ENCODE results near the gene ARIH1.

ARIH1 gene

GRCh38 chr15:72488558-72488957, 14.4 kb downstream of the ARIH1 start:
- H3K9me3 ChIP-seq (ENCODE audit: control insufficient read depth, low read length), result no peaks in the 10 kb centered on the region
- no peak overlapping the region for H3K4me3 ChIP-seq (ENCODE audit: low read length)
- H3K36me3 ChIP-seq (ENCODE audit: control insufficient read depth, insufficient read depth, low read length, severe bottlenecking), result no peaks in the 10 kb centered on the region
- no peak for DNase-seq (ENCODE audit: low read depth)
- H3K9ac ChIP-seq (ENCODE audit: low read length), result no peak overlapping the region
- H3K4me1 ChIP-seq (ENCODE audit: control insufficient read depth, insufficient read depth, low read length), result peaks cover 42% of the 10 kb centered on the region
- H3K27me3 ChIP-seq (replicated peaks; ENCODE audit: control insufficient read depth, insufficient read depth, low read length), result no peaks in the 10 kb centered on the region

DNA sequence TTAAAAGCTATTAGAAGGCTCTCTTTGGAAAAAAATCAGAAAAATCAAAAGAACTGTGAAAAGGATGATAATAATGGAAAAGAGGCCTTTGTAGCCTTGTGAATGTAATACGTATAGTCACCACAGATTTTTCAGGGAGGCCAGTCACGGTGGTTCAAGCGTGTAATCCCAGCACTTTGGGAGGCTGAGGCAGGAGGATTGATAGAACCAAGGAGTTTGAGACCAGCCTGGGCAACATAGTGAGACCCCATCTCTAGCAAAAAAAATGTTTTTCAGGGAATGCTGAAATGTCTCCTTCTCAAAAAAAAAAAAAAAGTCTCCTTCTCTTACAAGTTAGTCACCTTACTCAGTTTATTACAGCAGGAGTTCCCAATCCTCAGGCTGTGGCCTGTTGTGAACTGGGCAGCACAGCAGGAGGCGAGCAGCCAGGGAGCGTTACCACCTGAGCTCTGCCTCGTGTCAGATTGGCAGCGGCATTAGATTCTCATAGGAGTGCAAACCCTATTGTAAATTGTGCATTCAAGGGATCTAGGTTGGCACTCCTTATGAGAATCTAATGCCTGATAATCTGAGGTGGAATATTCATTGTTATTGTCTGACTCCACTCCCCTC, 15.9 kb downstream of the ARIH1 start:
- Histone ChIP-seq H3K9ac (ENCODE audit: low read length) (no peak overlapping the region), H3K9me3 (ENCODE audit: control insufficient read depth, low read length) (no peaks in the 10 kb centered on the region), H3K4me1 (ENCODE audit: control insufficient read depth, insufficient read depth, low read length) (peaks cover 51% of the 10 kb centered on the region), H3K27me3 (replicated peaks; ENCODE audit: control insufficient read depth, insufficient read depth, low read length) (no peaks in the 10 kb centered on the region), H3K36me3 (ENCODE audit: control insufficient read depth, insufficient read depth, low read length, severe bottlenecking) (no peaks in the 10 kb centered on the region), H3K4me3 (ENCODE audit: low read length) (no peak overlapping the region)
- no peak for DNase-seq (ENCODE audit: low read depth)

DNA sequence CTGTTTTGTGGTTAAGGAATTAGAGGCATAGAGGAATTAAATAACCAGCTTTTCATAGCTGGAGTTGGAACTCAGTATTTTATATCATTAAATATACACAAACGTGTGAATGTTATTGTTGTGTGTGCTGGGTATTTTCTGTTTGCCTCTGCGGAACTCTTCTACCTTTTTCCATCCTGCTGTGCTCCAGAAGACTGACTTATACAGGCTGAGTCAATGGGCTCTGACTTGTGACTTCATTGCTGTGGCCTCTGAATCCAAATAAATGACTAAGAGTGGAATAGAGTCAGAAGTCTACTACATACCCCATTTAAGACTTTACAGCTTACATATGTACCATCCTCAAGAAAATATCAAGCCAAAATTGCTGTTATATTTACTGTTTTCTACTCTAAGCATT, 17.6 kb downstream of the ARIH1 start:
- Histone ChIP-seq H3K9me3 (ENCODE audit: control insufficient read depth, low read length) (no peaks in the 10 kb centered on the region), H3K4me1 (ENCODE audit: control insufficient read depth, insufficient read depth, low read length) (peaks cover 59% of the 10 kb centered on the region), H3K36me3 (ENCODE audit: control insufficient read depth, insufficient read depth, low read length, severe bottlenecking) (no peaks in the 10 kb centered on the region), H3K4me3 (ENCODE audit: low read length) (peak overlapping the region; percentile 14), H3K27me3 (replicated peaks; ENCODE audit: control insufficient read depth, insufficient read depth, low read length) (no peaks in the 10 kb centered on the region), H3K9ac (ENCODE audit: low read length) (no peak overlapping the region)
- peak; percentile 54 for DNase-seq (ENCODE audit: low read depth)

GRCh38 chr15:72492733-72493132, 18.6 kb downstream of the ARIH1 start:
- H3K36me3 ChIP-seq (ENCODE audit: control insufficient read depth, insufficient read depth, low read length, severe bottlenecking), result no peaks in the 10 kb centered on the region
- H3K9me3 ChIP-seq (ENCODE audit: control insufficient read depth, low read length), result no peaks in the 10 kb centered on the region
- H3K4me1 ChIP-seq (ENCODE audit: control insufficient read depth, insufficient read depth, low read length), result peaks cover 51% of the 10 kb centered on the region
- DNase-seq (ENCODE audit: low read depth), result peak; percentile 54
- H3K27me3 ChIP-seq (replicated peaks; ENCODE audit: control insufficient read depth, insufficient read depth, low read length), result no peaks in the 10 kb centered on the region
- peak overlapping the region; percentile 42 for H3K4me3 ChIP-seq (ENCODE audit: low read length)
- no peak overlapping the region for H3K9ac ChIP-seq (ENCODE audit: low read length)

DNA sequence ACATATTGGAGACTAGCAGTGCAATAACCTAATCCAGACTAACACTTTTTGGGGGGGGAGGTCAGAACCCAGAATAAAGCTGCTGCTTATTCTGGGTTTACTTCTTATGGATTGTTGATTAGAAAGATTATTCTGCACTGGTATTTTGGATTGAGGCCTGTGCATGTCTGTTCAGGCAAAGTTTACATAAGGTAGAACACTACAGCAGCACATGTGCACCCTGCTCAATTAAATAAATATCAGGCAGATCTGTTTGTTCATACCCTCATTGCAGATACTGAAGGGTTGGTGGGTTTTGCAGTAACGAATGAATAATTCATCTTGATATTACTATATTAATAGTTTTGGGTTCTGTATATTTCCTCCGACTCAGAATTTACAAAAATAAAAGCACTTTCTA, 19.1 kb downstream of the ARIH1 start:
- Histone ChIP-seq H3K9me3 (ENCODE audit: control insufficient read depth, low read length) (no peaks in the 10 kb centered on the region), H3K4me3 (ENCODE audit: low read length) (no peak overlapping the region), H3K27me3 (replicated peaks; ENCODE audit: control insufficient read depth, insufficient read depth, low read length) (no peaks in the 10 kb centered on the region), H3K36me3 (ENCODE audit: control insufficient read depth, insufficient read depth, low read length, severe bottlenecking) (no peaks in the 10 kb centered on the region), H3K4me1 (ENCODE audit: control insufficient read depth, insufficient read depth, low read length) (peaks cover 48% of the 10 kb centered on the region), H3K9ac (ENCODE audit: low read length) (no peak overlapping the region)
- no peak for DNase-seq (ENCODE audit: low read depth)

DNA sequence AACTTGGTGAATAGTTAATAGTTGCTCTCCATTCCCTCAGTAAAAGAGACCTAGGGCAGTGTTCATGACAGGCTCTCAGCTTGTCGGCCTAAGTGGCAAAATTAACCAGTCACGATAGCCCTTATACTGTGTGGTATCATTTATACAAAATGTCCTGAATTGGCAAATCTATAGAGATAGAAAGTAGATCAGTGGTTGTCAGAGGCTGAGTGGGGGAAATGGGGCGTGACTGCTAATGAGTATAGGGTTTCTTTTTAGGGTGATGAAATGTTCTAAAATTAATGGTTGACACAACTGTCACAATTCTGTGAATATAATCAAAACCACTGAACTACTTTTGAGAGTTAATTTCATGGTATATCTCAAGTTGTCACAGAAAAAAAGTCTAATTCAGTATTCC, 20.9 kb downstream of the ARIH1 start:
- Histone ChIP-seq H3K36me3 (ENCODE audit: control insufficient read depth, insufficient read depth, low read length, severe bottlenecking) (peaks cover 8% of the 10 kb centered on the region), H3K27me3 (replicated peaks; ENCODE audit: control insufficient read depth, insufficient read depth, low read length) (no peaks in the 10 kb centered on the region), H3K4me1 (ENCODE audit: control insufficient read depth, insufficient read depth, low read length) (peaks cover 41% of the 10 kb centered on the region), H3K9me3 (ENCODE audit: control insufficient read depth, low read length) (no peaks in the 10 kb centered on the region), H3K9ac (ENCODE audit: low read length) (no peak overlapping the region), H3K4me3 (ENCODE audit: low read length) (no peak overlapping the region)
- no peak for DNase-seq (ENCODE audit: low read depth)

DNA sequence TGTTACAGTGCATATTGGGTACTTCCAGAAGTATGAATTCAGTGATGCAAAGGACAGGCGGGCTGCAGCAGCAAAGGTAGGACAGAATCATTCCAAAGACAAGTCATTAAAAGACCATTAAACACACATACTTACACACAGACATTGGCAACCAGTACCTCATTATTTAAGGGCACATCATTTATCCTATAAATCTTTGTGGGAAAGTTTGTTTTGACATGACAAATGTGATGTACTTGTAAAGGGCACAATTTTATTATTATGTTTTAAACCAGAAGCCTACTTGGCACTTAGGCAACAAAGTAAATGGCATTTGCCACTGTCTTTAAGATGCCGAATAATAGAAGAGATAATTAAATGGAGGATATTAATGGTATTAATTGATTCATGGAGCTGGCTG, 22.7 kb downstream of the ARIH1 start:
- DNase-seq (ENCODE audit: low read depth), result no peak
- Histone ChIP-seq H3K9me3 (ENCODE audit: control insufficient read depth, low read length) (no peaks in the 10 kb centered on the region), H3K4me1 (ENCODE audit: control insufficient read depth, insufficient read depth, low read length) (peaks cover 38% of the 10 kb centered on the region), H3K4me3 (ENCODE audit: low read length) (no peak overlapping the region), H3K27me3 (replicated peaks; ENCODE audit: control insufficient read depth, insufficient read depth, low read length) (no peaks in the 10 kb centered on the region), H3K36me3 (ENCODE audit: control insufficient read depth, insufficient read depth, low read length, severe bottlenecking) (peaks cover 8% of the 10 kb centered on the region), H3K9ac (ENCODE audit: low read length) (no peak overlapping the region)

GRCh38 chr15:72497402-72497801, 23.3 kb downstream of the ARIH1 start:
- Histone ChIP-seq H3K4me1 (ENCODE audit: control insufficient read depth, insufficient read depth, low read length) (peaks cover 38% of the 10 kb centered on the region), H3K4me3 (ENCODE audit: low read length) (no peak overlapping the region), H3K9ac (ENCODE audit: low read length) (no peak overlapping the region), H3K27me3 (replicated peaks; ENCODE audit: control insufficient read depth, insufficient read depth, low read length) (no peaks in the 10 kb centered on the region), H3K36me3 (ENCODE audit: control insufficient read depth, insufficient read depth, low read length, severe bottlenecking) (peaks cover 8% of the 10 kb centered on the region), H3K9me3 (ENCODE audit: control insufficient read depth, low read length) (no peaks in the 10 kb centered on the region)
- no peak for DNase-seq (ENCODE audit: low read depth)

- H3K4me3 ChIP-seq (ENCODE audit: low read length), result no peak overlapping the region
- peaks cover 15% of the 10 kb centered on the region for H3K4me1 ChIP-seq (ENCODE audit: control insufficient read depth, insufficient read depth, low read length)
- H3K9ac ChIP-seq (ENCODE audit: low read length), result no peak overlapping the region
- H3K36me3 ChIP-seq (ENCODE audit: control insufficient read depth, insufficient read depth, low read length, severe bottlenecking), result peaks cover 8% of the 10 kb centered on the region
- H3K9me3 ChIP-seq (ENCODE audit: control insufficient read depth, low read length), result no peaks in the 10 kb centered on the region
- no peaks in the 10 kb centered on the region for H3K27me3 ChIP-seq (replicated peaks; ENCODE audit: control insufficient read depth, insufficient read depth, low read length)
- DNase-seq (ENCODE audit: low read depth), result no peak
These were observed 28.2 kb downstream of the ARIH1 start for GRCh38 chr15:72502220-72502809.

- no peak overlapping the region for H3K9ac ChIP-seq (ENCODE audit: low read length)
- peaks cover 8% of the 10 kb centered on the region for H3K36me3 ChIP-seq (ENCODE audit: control insufficient read depth, insufficient read depth, low read length, severe bottlenecking)
- H3K27me3 ChIP-seq (replicated peaks; ENCODE audit: control insufficient read depth, insufficient read depth, low read length), result no peaks in the 10 kb centered on the region
- H3K4me3 ChIP-seq (ENCODE audit: low read length), result no peak overlapping the region
- DNase-seq (ENCODE audit: low read depth), result no peak
- no peaks in the 10 kb centered on the region for H3K9me3 ChIP-seq (ENCODE audit: control insufficient read depth, low read length)
- H3K4me1 ChIP-seq (ENCODE audit: control insufficient read depth, insufficient read depth, low read length), result peaks cover 15% of the 10 kb centered on the region
These were observed 29.0 kb downstream of the ARIH1 start for GRCh38 chr15:72503147-72503546.

- no peak overlapping the region for H3K9ac ChIP-seq (ENCODE audit: low read length)
- peaks cover 15% of the 10 kb centered on the region for H3K4me1 ChIP-seq (ENCODE audit: control insufficient read depth, insufficient read depth, low read length)
- H3K9me3 ChIP-seq (ENCODE audit: control insufficient read depth, low read length), result no peaks in the 10 kb centered on the region
- H3K27me3 ChIP-seq (replicated peaks; ENCODE audit: control insufficient read depth, insufficient read depth, low read length), result no peaks in the 10 kb centered on the region
- H3K4me3 ChIP-seq (ENCODE audit: low read length), result no peak overlapping the region
- no peaks in the 10 kb centered on the region for H3K36me3 ChIP-seq (ENCODE audit: control insufficient read depth, insufficient read depth, low read length, severe bottlenecking)
- no peak for DNase-seq (ENCODE audit: low read depth)
These were observed 33.4 kb downstream of the ARIH1 start for GRCh38 chr15:72507402-72508092.
